Loucy (cell line): ENCODE results near the gene DLG2.

Experiments
- H2AFZ ChIP-seq: fragments of 200-600 bp; sonication (generic); 2 replicates; pipeline ENCODE4 v1.6.0; 2016; ENCODE audit warnings: antibody characterized with exemption, mild to moderate bottlenecking, low read length, moderate library complexity
- H3F3A ChIP-seq: fragments of 200-600 bp; 2 replicates; pipeline ENCODE4 v1.6.0; 2016; ENCODE audit warnings: antibody characterized with exemption, low read depth, mild to moderate bottlenecking
- H3K27me3 ChIP-seq: fragments of 200-600 bp; sonication (generic); 2 replicates; pipeline ENCODE4 v1.6.1; 2014; ENCODE audit warnings: low read length, mild to moderate bottlenecking; ENCODE audit not compliant: insufficient read depth, poor library complexity, severe bottlenecking
- H3K36me3 ChIP-seq: fragments of 200-600 bp; sonication (generic); 2 replicates; pipeline ENCODE4 v1.6.1; 2016; ENCODE audit warnings: low read length; ENCODE audit not compliant: insufficient read depth
- H3K4me1 ChIP-seq: fragments of 200-600 bp; sonication (generic); 2 replicates; pipeline ENCODE4 v1.5.1; 2014; ENCODE audit warnings: low read length, mild to moderate bottlenecking; ENCODE audit not compliant: insufficient read depth, poor library complexity, severe bottlenecking
- H3K4me2 ChIP-seq: fragments of 200-600 bp; sonication (generic); 2 replicates; pipeline ENCODE4 v1.6.0; 2014; ENCODE audit warnings: antibody characterized with exemption, low read length, low read depth, mild to moderate bottlenecking; ENCODE audit not compliant: poor library complexity, severe bottlenecking
- H3K4me3 ChIP-seq: fragments of 200-600 bp; sonication (generic); 2 replicates; pipeline ENCODE4 v1.5.1; 2014; ENCODE audit warnings: low read length, mild to moderate bottlenecking, mixed read lengths; ENCODE audit not compliant: poor library complexity, severe bottlenecking
- H3K79me2 ChIP-seq: fragments of 200-600 bp; sonication (generic); 2 replicates; pipeline ENCODE4 v1.6.1; 2014; ENCODE audit warnings: low read length; ENCODE audit not compliant: insufficient read depth
- H3K9ac ChIP-seq: fragments of 200-600 bp; sonication (generic); 2 replicates; pipeline ENCODE4 v1.6.0; 2014; ENCODE audit warnings: mild to moderate bottlenecking, low read depth, low read length, moderate library complexity; ENCODE audit not compliant: poor library complexity, severe bottlenecking
- H3K9me2 ChIP-seq: fragments of 200-600 bp; sonication (generic); replicated peaks from 2 replicates; pipeline ENCODE4 v1.6.1; 2016; ENCODE audit warnings: low read depth, low read length, mixed read lengths
- H3K9me3 ChIP-seq: fragments of 200-600 bp; sonication (generic); 2 replicates; pipeline ENCODE4 v1.6.1; 2014; ENCODE audit warnings: mild to moderate bottlenecking, antibody characterized with exemption, low read length, low read depth; ENCODE audit not compliant: insufficient read depth
- H4K20me1 ChIP-seq: fragments of 200-600 bp; sonication (generic); 2 replicates; pipeline ENCODE4 v1.6.0; 2014; ENCODE audit warnings: antibody characterized with exemption, low read length, mild to moderate bottlenecking; ENCODE audit not compliant: insufficient read depth, poor library complexity, severe bottlenecking
- CTCF ChIP-seq: fragments of 200-600 bp; sonication (generic); conservative IDR thresholded peaks from 2 replicates; pipeline ENCODE4 v1.5.1; 2014; ENCODE audit warnings: mild to moderate bottlenecking, antibody characterized with exemption, low read length
- EZH2phosphoT487 ChIP-seq: fragments of 200-600 bp; IDR thresholded peaks from 2 replicates; pipeline ENCODE4 v1.6.1; 2018; ENCODE audit warnings: antibody characterized with exemption, mild to moderate bottlenecking, moderate library complexity, borderline replicate concordance

The DLG2 gene

DNA sequence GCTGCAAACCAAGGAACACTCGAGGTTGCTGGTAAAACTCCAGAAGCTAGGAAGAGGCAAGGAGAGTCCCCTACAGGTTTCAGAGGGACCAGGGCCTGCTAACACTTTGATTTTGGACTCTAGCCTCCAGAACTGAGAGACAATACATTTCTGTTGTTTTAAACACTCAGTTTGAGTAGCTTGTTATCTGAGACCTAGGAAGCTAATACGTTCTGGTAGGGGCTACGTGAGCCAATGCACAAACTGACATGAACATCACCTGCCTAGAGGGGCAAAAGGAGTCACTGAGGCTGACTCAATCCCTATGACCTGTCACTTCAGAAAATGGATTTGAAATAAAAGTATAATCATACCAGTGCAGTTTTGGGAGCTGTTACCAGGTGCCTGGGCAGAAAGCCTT lies 1775.1 kb downstream of the DLG2 start:
- TF ChIP-seq EZH2phosphoT487: no peak
- no peak for TF ChIP-seq CTCF
- H3K27me3 ChIP-seq: no peaks in the 10 kb centered on the region
- H4K20me1 ChIP-seq: no peaks in the 10 kb centered on the region
- H3K9me3 ChIP-seq: no peaks in the 10 kb centered on the region
- no peak overlapping the region for H3K4me3 ChIP-seq
- no peaks in the 10 kb centered on the region for H3K79me2 ChIP-seq
- H3K4me2 ChIP-seq: no peak overlapping the region
- no peaks in the 10 kb centered on the region for H3K36me3 ChIP-seq
- no peak overlapping the region for H3K9ac ChIP-seq
- no peaks in the 10 kb centered on the region for H3F3A ChIP-seq
- no peak overlapping the region for H2AFZ ChIP-seq
- H3K9me2 ChIP-seq: no peaks in the 10 kb centered on the region
- no peaks in the 10 kb centered on the region for H3K4me1 ChIP-seq

DNA sequence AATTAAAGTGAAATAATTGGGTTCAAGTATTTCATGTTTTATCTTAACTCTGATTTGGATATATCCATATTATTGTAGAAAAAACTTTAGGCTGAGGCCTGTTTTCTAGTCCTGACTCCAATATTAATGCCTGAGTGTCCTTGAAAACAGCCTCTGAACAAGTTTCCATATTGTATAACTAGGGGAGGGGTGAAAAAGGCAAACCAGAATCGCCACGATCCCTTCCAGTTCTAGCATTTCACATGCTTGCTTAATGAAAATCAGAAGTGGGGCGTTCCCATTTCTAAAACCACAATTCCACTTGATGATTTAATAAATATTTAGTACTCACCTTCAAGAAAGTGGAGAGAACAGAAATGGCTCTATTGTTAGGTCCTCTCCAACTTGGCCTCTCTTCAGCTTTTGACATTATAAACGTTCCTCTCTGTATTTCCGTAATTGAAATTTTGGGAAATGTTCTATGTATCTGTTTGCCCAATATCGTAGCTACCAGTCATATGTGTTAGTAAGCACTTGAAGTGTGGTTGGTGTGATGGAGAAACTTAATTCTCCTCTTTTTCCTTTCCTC lies 1779.6 kb downstream of the DLG2 start:
- no peaks in the 10 kb centered on the region for H3K9me3 ChIP-seq
- H3K4me3 ChIP-seq: no peak overlapping the region
- no peaks in the 10 kb centered on the region for H3K4me1 ChIP-seq
- H2AFZ ChIP-seq: no peak overlapping the region
- H3K79me2 ChIP-seq: no peaks in the 10 kb centered on the region
- H3K27me3 ChIP-seq: no peaks in the 10 kb centered on the region
- H3K9ac ChIP-seq: no peak overlapping the region
- H4K20me1 ChIP-seq: no peaks in the 10 kb centered on the region
- TF ChIP-seq EZH2phosphoT487: no peak
- no peak for TF ChIP-seq CTCF
- no peaks in the 10 kb centered on the region for H3K9me2 ChIP-seq
- H3K36me3 ChIP-seq: no peaks in the 10 kb centered on the region
- H3F3A ChIP-seq: no peaks in the 10 kb centered on the region
- no peak overlapping the region for H3K4me2 ChIP-seq

DNA sequence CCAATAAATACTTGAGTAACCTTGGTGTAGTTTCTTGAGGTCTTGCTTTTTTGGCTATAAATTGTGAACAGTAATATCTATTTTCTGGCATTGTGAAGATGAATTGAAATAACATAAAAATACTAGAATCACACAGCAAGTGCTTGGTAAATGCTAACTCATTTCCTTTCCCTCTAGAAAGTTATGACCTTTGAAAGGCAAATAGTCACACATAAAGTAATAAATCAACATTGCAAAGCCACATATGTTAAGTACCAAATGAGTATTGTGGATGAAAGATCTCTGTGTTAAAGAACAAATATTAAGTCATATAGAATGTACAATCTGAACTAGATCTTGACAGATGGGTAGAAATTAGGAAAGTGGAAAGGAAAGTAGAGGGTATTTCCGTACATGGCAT lies 1781.3 kb downstream of the DLG2 start:
- Histone ChIP-seq H3K9me3 (no peaks in the 10 kb centered on the region), H3K4me2 (no peak overlapping the region), H3K79me2 (no peaks in the 10 kb centered on the region), H3K9ac (no peak overlapping the region), H3K4me1 (no peaks in the 10 kb centered on the region), H4K20me1 (no peaks in the 10 kb centered on the region), H3K36me3 (no peaks in the 10 kb centered on the region), H3K27me3 (no peaks in the 10 kb centered on the region), H3F3A (no peaks in the 10 kb centered on the region), H3K9me2 (no peaks in the 10 kb centered on the region), H3K4me3 (no peak overlapping the region), H2AFZ (no peak overlapping the region)
- TF ChIP-seq EZH2phosphoT487 (no peak), CTCF (no peak)
